NCI-H1930 (cell line): ENCODE data around the gene ASTN2.
A peak's percentile ranks its signal among the peaks of the same experiment; 100 is the strongest.

Source experiments
- DNase-seq, 2 experiments: peaks; one replicate each; lab custom pipeline; 2025; lab: John Stamatoyannopoulos, UW

The ASTN2 gene

DNA sequence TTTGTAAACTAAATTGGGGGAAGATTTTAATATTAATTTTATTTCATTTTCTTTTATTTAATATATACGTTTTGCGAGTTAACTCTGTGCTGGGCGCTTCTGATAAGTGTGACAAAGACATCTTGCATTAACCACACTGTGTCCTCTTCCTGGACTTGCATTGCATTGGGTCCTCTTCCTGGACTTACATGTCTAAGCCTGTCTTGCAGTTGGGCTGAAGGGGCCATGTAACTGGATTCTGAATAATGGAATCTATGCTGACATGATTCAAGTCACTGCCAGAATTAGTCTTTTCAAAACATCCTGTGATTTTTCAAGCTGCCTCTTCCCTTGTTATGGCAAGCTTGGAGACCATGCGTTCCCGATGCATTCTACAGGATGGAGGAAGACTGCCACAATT lies 605.2 kb downstream of the ASTN2 start:
- no peak for DNase-seq

GRCh38 chr9:116806075-116806474 lies 608.8 kb downstream of the ASTN2 start:
- DNase-seq: no peak

DNA sequence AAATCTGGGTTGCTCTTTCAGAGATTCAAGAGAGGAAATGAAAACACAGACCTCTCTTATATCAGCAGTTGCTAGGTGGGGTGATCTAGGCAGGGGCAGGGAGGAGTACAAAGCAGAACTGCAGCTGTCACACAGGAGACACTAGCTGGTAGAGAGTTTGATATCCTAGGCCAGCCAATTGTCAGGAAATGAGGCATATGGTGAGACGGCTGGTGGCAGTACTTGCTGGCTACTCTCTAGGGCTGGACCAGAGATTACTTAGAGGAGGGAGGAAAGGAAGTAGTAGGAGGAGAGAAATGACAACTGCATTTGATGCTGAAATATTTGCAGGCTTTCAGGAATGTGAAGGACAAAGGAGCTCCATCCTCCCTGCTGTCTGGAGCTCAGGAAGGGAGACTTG lies 614.0 kb downstream of the ASTN2 start:
- no peak for DNase-seq

GRCh38 chr9:116800074-116800473 lies 614.8 kb downstream of the ASTN2 start:
- DNase-seq: no peak

DNA sequence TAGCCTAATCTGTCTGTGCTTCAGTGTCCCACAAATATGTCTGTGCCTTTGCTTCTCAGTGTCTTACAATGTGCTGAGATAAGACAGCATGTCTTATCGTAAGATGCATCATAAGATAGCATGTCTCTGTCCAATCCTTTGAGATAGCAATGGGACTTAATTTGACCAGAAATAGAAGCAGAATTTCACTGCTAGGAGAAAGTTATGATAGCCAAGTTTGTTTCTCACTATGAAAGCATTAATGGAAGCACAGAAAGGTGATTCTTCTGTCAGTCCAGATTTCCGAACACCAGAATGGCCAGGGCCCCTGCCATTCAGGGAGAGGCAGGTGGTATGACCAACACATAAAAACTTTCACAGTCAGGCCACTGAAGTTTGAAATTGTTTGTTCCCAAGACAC lies 616.3 kb downstream of the ASTN2 start:
- DNase-seq: no peak

DNA sequence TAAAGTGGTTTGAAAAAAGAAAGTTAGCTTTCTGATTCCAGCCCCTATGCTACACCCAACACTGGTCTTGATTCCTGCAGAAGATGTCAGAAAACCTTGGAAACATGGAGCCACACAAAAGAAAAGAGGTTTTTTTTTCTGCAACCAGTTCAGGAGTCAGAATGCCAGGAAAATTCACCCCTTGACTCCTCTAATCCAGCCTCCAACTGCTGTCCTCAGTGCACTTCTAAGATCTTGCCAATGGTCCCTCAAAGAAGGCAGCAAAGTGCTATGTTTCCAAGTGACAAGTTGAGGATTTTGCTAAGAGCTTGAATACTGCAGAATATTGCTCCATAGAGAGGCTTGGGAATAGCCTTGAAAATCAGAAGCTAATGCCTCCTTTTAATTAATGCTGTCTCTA lies 617.6 kb downstream of the ASTN2 start:
- DNase-seq: no peak

DNA sequence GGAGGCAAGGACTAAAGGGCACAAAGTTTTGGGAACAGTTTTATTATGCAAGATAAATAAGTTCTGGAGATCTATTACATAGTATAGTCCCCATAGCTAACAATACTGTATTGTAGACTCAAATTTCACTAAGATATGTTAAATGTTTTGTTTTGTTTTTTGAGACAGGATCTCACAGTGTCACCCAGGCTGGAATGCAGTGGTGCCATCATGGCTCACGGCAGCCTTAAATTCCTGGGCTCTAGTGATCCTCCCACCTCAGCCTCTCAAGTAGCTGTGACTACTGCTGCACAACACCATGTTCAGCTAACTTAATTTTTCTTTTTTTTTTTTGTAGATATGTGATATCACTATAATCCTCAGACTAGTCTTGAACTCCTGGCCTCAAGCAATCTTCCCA lies 618.2 kb downstream of the ASTN2 start:
- no peak for DNase-seq

DNA sequence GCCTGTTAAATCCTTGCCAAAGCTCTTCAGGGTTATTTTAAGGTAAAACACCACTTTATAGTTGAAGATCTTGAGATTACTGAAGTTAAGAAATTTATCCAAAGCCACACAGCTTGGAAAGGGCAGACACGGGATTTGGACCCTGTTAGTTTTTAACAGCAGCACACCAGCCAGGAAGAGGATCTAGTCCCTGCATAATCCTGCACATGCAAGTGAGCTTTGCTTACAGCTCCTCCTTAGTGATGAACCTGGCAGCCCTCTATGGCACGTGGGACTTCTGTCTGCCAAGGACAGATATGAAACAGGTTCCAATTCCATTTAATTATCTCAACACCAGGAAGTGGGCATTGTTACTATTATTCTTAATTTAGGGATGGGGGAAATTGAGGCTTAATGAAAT lies 619.0 kb downstream of the ASTN2 start:
- DNase-seq: no peak

DNA sequence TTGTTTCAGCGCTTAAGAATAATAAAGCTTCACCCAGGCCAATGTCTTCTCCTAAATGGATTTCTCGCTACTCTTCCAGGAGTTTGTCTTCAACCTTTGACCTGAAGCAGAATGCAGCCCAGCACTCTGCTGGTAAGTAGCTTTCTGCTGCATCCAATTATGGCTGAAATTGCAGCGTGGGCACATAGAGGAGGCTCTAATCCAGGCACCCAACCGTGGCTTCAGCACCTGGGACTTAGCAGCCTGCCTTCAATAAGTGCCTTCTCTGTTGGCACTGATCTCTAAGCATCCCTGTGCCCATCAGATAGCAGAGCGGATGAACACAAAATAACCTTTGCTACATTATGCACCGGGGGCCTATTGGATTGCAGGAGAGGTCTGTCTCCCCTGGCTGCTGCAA lies 622.6 kb downstream of the ASTN2 start:
- DNase-seq: no peak

- peak; percentile 14 to 45 for DNase-seq
Measured at GRCh38 chr9:116791326-116791725, 623.5 kb downstream of the ASTN2 start.

GRCh38 chr9:116789081-116789480 lies 625.8 kb downstream of the ASTN2 start:
- DNase-seq: no peak

DNA sequence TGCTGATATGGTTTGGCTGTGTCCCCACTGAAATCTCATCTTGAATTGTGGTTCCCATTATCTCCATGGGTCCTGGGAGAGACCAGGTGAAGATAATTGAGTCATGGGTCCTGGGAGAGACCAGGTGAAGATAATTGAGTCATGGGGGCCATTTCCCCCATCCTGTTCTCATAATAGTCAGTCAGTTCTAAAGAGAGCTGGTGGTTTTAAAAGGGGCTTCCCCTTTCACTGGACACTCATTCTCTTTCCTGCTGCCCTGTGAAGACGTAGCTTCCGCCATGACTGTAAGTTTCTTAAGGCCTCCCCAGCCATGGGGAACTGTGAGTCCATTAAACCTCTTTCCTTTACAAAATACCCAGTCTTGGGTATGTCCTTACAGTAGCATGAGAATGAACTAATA lies 628.1 kb downstream of the ASTN2 start:
- no peak for DNase-seq

- DNase-seq: no peak
Measured at GRCh38 chr9:116777116-116777515, 637.7 kb downstream of the ASTN2 start.

DNA sequence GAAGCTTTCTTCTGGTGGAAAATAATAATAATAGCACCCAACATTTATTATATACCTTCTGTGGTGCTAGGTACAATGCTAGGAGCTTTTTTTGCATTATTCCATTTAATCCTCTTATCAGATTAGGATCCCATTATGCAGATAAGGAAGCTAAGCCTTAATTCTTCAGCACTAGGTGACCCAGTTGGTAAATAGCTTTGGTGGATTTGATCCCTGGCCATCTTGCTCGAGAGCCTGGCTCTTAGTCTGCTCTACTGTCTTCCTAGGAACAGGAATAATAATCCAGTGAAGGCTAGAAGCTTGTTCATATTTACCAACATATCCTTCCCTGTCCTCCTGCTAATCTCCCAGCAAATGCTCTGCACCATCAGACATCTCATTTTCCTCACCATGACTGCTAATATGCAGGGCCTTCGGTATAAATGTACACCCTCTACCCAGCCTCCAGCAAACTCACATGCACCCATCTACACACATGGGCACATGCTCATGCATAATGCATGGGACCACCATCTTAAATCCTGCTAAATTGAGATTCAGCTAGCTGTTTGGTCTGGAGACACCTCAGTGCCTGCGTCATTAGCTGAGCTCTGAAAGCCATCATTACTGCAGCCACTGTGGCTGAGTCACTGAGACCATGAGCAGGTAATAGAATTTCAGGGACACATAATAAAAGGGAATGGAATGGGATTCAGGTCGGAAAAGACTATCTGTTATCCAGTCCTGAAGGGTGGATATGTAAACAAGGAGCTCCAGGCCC lies 640.3 kb downstream of the ASTN2 start:
- no peak for DNase-seq

DNA sequence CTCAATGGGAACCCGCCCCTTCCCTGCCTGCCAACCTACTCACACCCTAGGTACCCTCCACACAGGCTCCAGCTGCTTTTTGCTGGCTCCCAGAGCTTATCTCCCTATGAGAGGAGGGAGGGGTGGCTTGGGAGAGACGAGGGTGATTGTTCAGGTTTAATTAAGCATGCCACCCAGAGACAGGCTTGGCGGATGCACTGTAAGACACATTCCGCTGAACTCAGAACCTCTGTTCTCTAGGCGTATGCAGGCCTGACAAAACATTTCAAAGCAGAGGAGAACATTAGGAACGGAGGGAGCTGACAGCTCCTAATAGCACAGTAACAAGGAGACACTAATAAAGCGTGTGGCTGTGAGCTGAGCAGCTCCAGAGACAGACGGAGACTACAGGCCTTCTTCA lies 647.6 kb downstream of the ASTN2 start:
- DNase-seq: no peak

- DNase-seq: no peak
Measured at GRCh38 chr9:116765011-116765410, 649.8 kb downstream of the ASTN2 start.

GRCh38 chr9:116763770-116764169 lies 651.1 kb downstream of the ASTN2 start:
- no peak for DNase-seq

- no peak for DNase-seq
Measured at GRCh38 chr9:116760636-116761035, 654.2 kb downstream of the ASTN2 start.

GRCh38 chr9:116757030-116757429 lies 657.8 kb downstream of the ASTN2 start:
- DNase-seq: no peak

DNA sequence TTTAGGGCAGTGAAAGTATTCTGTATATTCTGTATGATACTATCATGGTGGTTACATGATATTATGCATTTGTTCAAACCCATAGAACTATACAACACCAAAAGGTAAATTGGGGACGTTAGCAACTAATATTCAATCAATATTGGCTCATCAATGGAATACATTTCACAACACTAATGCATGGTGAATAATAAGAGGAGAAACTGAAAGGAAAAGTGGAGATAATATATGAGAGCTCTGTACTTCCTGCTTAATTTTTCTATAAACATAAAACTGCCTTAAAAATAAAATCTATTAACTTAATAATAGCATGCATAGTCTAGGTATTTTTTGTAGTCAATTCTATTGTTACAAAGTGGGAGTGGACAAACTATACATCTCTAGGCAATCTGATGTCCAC lies 661.5 kb downstream of the ASTN2 start:
- no peak for DNase-seq

GRCh38 chr9:116750510-116750909 lies 664.3 kb downstream of the ASTN2 start:
- DNase-seq: no peak

- DNase-seq: no peak
Measured at GRCh38 chr9:116749772-116750171, 665.1 kb downstream of the ASTN2 start.

DNA sequence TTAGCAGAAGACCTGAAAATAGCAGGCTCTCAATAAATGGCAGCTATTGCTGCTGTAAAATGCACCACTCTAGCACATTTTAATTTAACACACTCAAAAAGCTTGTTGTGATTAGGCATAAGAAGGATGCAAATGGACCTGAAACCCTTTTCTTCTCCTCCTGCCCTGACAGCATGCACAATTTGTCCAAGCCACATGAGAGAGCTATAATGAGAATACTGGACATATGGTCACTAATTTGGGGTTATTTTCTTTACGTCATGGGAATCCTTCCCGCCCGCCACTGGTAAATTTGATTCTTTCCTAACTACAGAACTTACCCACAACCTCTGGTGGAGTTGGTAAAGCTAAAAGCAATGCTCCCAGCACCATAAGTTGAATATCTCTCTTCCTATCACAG lies 665.7 kb downstream of the ASTN2 start:
- no peak for DNase-seq

- no peak for DNase-seq
Measured at GRCh38 chr9:116741742-116742141, 673.1 kb downstream of the ASTN2 start.
